Right lung (tissue), 5 donors: ENCODE data around the gene SULT6B1. TPM values are rescaled to one million over a fixed set of nuclear protein-coding genes. Genes with fewer than 3 reads are reported as not detected.
"Not testable (repeated sequence)": the region's sequence is repeated elsewhere in the genome, so short reads cannot be mapped to it uniquely, and the experiment has no call there.

Experiments used
- DNase-seq, 2 donors: peaks; one replicate each; pipeline ENCODE4 v3.0.0-alpha.2; 2013
- polyA plus RNA-seq, 5 donors: library from polyadenylated mRNA; unstranded; fragments of 120-200 nt; gene quantifications; one replicate each; pipeline versions ENCODE4 v1.2.1 to v1.2.3, GENCODE V29; 2013; ENCODE audit warnings: inconsistent platforms in 1 of 5, low replicate concordance in 1 of 5; ENCODE audit not compliant: insufficient read length in 5 of 5, insufficient read depth in 1 of 5

Gene SULT6B1
- polyA plus RNA-seq, 5 donors, result not detected

- DNase-seq, result peak; percentile 84 to 85
Observed at GRCh38 chr2:37196320-37197195, 8.1 kb upstream of the SULT6B1 start, which contains the start of gene CEBPZOS. Gene CEBPZOS (plus strand): TSS chr2:37196496. CDS start chr2:37199705, 3,209 bp downstream.

GRCh38 chr2:37195862-37196319 lies 7.4 kb upstream of the SULT6B1 start:
- DNase-seq, result not testable (repeated sequence)

- DNase-seq, result no peak
Observed at GRCh38 chr2:37192551-37192950, 4.1 kb upstream of the SULT6B1 start.

GRCh38 chr2:37191747-37192146 lies 3.3 kb upstream of the SULT6B1 start:
- no peak for DNase-seq

GRCh38 chr2:37191253-37191652 lies 2.8 kb upstream of the SULT6B1 start:
- DNase-seq, result no peak

- no peak for DNase-seq
Observed at GRCh38 chr2:37190290-37190689, 1.8 kb upstream of the SULT6B1 start.

GRCh38 chr2:37189452-37190153 lies 1.1 kb upstream of the SULT6B1 start:
- no peak for DNase-seq

- no peak for DNase-seq
Observed at GRCh38 chr2:37181726-37182684, 6.5 kb downstream of the SULT6B1 start.

GRCh38 chr2:37180640-37181039 lies 7.8 kb downstream of the SULT6B1 start:
- DNase-seq, result no peak

- DNase-seq, result no peak
Observed at GRCh38 chr2:37180006-37180639, 8.3 kb downstream of the SULT6B1 start.

- DNase-seq, result no peak
Observed at GRCh38 chr2:37173741-37174140, 14.7 kb downstream of the SULT6B1 start.

GRCh38 chr2:37171624-37171950 lies 16.9 kb downstream of the SULT6B1 start:
- no peak for DNase-seq

- peak in 1 of 2 donors; percentile 3 for DNase-seq
Observed at GRCh38 chr2:37168217-37168981, 20.1 kb downstream of the SULT6B1 start.

GRCh38 chr2:37167636-37168180 lies 20.8 kb downstream of the SULT6B1 start:
- DNase-seq, result no peak

GRCh38 chr2:37164757-37165156 lies 23.7 kb downstream of the SULT6B1 start:
- DNase-seq, result no peak

GRCh38 chr2:37156857-37157714 lies 31.4 kb downstream of the SULT6B1 start, which contains the start of gene EIF2AK2:
Gene EIF2AK2 (minus strand): TSS chr2:37156980. CDS start chr2:37147806, 9,174 bp downstream.
- peak; percentile 80 to 81 for DNase-seq

- peak; percentile 54 to 65 for DNase-seq
Observed at GRCh38 chr2:37156071-37156856, 32.2 kb downstream of the SULT6B1 start.

GRCh38 chr2:37154785-37155184 lies 33.7 kb downstream of the SULT6B1 start:
- DNase-seq, result no peak
